ENCODE measurements around the gene SLC25A48.

DNA sequence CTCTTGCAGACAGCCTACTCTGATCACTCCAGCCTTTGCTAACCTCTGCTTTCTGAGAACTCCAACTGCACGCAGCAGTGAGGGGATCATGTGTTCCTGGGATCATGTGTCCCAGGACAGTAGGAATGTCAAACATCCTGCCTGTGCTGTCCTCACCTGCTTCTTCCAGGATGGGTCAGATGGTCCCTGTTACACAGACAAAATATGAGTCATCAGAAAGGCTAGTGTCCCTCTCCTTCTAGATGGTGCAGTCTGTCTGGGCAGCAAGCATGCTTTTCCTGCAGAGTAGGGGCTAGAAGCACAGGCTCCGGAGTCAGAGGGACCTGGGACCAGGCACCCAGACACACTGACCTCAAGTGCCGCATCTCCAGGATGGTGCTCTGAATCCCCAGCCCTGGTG, 20.1 kb upstream of the SLC25A48 start:
- TF ChIP-seq, protein P1, sequence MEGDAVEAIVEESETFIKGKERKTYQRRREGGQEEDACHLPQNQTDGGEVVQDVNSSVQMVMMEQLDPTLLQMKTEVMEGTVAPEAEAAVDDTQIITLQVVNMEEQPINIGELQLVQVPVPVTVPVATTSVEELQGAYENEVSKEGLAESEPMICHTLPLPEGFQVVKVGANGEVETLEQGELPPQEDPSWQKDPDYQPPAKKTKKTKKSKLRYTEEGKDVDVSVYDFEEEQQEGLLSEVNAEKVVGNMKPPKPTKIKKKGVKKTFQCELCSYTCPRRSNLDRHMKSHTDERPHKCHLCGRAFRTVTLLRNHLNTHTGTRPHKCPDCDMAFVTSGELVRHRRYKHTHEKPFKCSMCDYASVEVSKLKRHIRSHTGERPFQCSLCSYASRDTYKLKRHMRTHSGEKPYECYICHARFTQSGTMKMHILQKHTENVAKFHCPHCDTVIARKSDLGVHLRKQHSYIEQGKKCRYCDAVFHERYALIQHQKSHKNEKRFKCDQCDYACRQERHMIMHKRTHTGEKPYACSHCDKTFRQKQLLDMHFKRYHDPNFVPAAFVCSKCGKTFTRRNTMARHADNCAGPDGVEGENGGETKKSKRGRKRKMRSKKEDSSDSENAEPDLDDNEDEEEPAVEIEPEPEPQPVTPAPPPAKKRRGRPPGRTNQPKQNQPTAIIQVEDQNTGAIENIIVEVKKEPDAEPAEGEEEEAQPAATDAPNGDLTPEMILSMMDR (IDR thresholded peaks at IDR 0.05) = no peak
- no peak for TF ChIP-seq POLR2A (IDR thresholded peaks at IDR 0.05)
